Left lung (tissue), 10 donors: ENCODE measurements around the gene INSYN2B. TPM values are rescaled to one million over a fixed set of nuclear protein-coding genes. Genes with fewer than 3 reads are reported as not detected.
"Not testable (repeated sequence)": the region's sequence is repeated elsewhere in the genome, so short reads cannot be mapped to it uniquely, and the experiment has no call there.

Experiments used
- ATAC-seq: fragments of 200-7000 bp; cut with Tn5 transposase; one replicate; pipeline ENCODE4 v1.9.1; 2020; ENCODE audit warnings: moderate library complexity
- DNase-seq, 4 donors: peaks; one replicate each; pipeline ENCODE4 v3.0.0-alpha.2; 2013 to 2020
- H3K27ac ChIP-seq, 2 donors: fragments of 200-600 bp; sonication (generic) in 1 of 2; one replicate each; pipeline versions ENCODE4 v1.5.0 to v1.8.0; 2020 to 2021
- H3K27me3 ChIP-seq, 2 donors: fragments of 200-600 bp; sonication (generic) in 1 of 2; one replicate each; pipeline versions ENCODE4 v1.5.0 to v1.8.0; 2020 to 2021
- H3K36me3 ChIP-seq, 2 donors: fragments of 200-600 bp; sonication (generic) in 1 of 2; one replicate each; pipeline versions ENCODE4 v1.5.0 to v1.8.0; 2020 to 2021
- H3K4me1 ChIP-seq, 2 donors: fragments of 200-600 bp; one replicate each; pipeline ENCODE4 v1.8.0; 2021
- H3K4me3 ChIP-seq, 2 donors: fragments of 200-600 bp; sonication (generic) in 1 of 2; one replicate each; pipeline versions ENCODE4 v1.5.0 to v1.8.0; 2020 to 2021; ENCODE audit warnings: mild to moderate bottlenecking in 1 of 2
- H3K9me3 ChIP-seq, 2 donors: fragments of 200-600 bp; sonication (generic) in 1 of 2; one replicate each; pipeline versions ENCODE4 v1.5.0 to v1.8.0; 2020 to 2021
- CTCF ChIP-seq, 2 donors: fragments of 200-600 bp; sonication (generic) in 1 of 2; IDR thresholded peaks; one replicate each; pipeline versions ENCODE4 v1.5.0 to v1.8.0; 2021; ENCODE audit warnings: antibody characterized with exemption in 2 of 2
- intact Hi-C, 2 donors: fragments of 100-400 bp; cut with DNase I; formaldehyde crosslinking; loops; one replicate each; pipeline versions ENCODE4 v1.11.2 to v1.14.2; 2022
- polyA plus RNA-seq, 6 donors: library from polyadenylated mRNA; unstranded; fragments of 120-200 nt; gene quantifications; one replicate each; pipeline ENCODE4 v1.2.1, GENCODE V29; 2013; ENCODE audit not compliant: insufficient read length in 6 of 6
- total RNA-seq, 2 donors: library from RNA; stranded (reverse); fragmentation: NEBNext Ultra II Directional; extraction: Animal tissue kit (Norgen Biotek cat#: 25700); gene quantifications; one replicate each; pipeline ENCODE4 v1.2.1, GENCODE V29; 2021
- donor health status: DM: no; HTN: yes; CAD: no.
- donor health status: DM: no; HTN: no; CAD: no.

The INSYN2B gene
- total and polyA plus RNA-seq, 8 donors: 0.10 to 7.0 (median 4.2) TPM

DNA sequence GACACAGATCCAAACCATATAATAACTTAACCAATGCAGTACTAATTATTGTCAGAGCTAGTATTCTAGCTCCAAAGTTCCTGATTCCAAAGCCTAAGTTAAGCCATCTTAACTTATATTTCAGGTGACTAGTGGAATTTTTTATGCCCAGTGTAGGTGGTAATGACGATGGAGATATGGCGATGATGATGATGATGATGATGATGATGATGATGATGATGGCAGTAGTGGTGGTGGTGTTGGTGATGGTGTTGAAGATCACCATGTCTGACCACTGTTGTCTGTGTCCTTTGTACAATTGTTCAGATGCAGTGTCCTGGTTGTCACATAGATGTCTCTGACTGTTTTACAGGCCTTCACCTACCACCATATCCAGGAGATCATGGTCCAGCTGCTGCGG is 139.9 kb downstream of the INSYN2B start:
- Histone ChIP-seq H3K27ac (no peak overlapping the region), H3K36me3 (peaks cover 0 to 21% of the 10 kb centered on the region in 2 donors), H3K27me3 (no peaks in the 10 kb centered on the region), H3K9me3 (no peaks in the 10 kb centered on the region), H3K4me3 (no peak overlapping the region), H3K4me1 (no peaks in the 10 kb centered on the region)
- no peak for ATAC-seq
- DNase-seq: no peak
- no peak for TF ChIP-seq CTCF (IDR thresholded peaks at IDR 0.05)
- intact Hi-C loops: no loop called here

GRCh38 chr5:169838688-169839087 is 141.6 kb downstream of the INSYN2B start:
- no peak for TF ChIP-seq CTCF (IDR thresholded peaks at IDR 0.05)
- ATAC-seq: no peak

DNA sequence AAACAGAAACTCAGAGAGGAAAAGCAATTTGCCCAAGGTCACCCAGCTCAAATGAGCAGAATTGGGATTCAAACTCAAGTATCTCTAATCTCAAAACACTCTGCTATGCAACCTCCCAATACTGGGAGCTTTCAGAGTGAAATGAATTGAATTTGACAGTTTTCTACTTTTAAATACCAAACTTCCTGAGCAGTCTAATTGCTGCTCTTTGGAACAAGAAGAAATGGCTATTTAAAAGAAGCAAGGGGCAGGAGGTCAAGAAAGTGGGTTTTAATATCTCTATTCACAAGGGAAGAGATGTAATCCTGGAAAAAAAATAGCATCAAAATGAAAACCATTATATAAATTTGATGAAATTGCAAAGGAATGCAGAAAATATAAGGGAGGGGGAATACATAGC is 142.6 kb downstream of the INSYN2B start:
- DNase-seq: no peak
- no peaks in the 10 kb centered on the region for H3K27me3 ChIP-seq
- no peaks in the 10 kb centered on the region for H3K9me3 ChIP-seq
- no peak overlapping the region for H3K27ac ChIP-seq
- ATAC-seq: no peak
- H3K36me3 ChIP-seq: peaks cover 0 to 17% of the 10 kb centered on the region in 2 donors
- intact Hi-C loops: no loop called here
- no peak for TF ChIP-seq CTCF (IDR thresholded peaks at IDR 0.05)
- no peak overlapping the region for H3K4me3 ChIP-seq
- no peaks in the 10 kb centered on the region for H3K4me1 ChIP-seq

More at GRCh38 chr5:169838688-169839087, 141.6 kb downstream of the INSYN2B start:
- H3K4me3 ChIP-seq: no peak overlapping the region
- no peak overlapping the region for H3K27ac ChIP-seq
- H3K4me1 ChIP-seq: no peaks in the 10 kb centered on the region
- no peaks in the 10 kb centered on the region for H3K9me3 ChIP-seq
- no peak for DNase-seq
- H3K27me3 ChIP-seq: no peaks in the 10 kb centered on the region
- intact Hi-C loops: no loop called here
- H3K36me3 ChIP-seq: peaks cover 0 to 21% of the 10 kb centered on the region in 2 donors

- ATAC-seq (no peak), DNase-seq (no peak)
- Histone ChIP-seq H3K27ac (no peak overlapping the region), H3K27me3 (no peaks in the 10 kb centered on the region), H3K36me3 (peaks cover 0 to 11% of the 10 kb centered on the region in 2 donors), H3K9me3 (no peaks in the 10 kb centered on the region), H3K4me3 (no peak overlapping the region), H3K4me1 (peaks cover 0 to under 1% of the 10 kb centered on the region in 2 donors)
- TF ChIP-seq CTCF (IDR thresholded peaks at IDR 0.05): no peak
- intact Hi-C loops: no loop called here
Observed at GRCh38 chr5:169836835-169837536, 143.3 kb downstream of the INSYN2B start.

- H3K36me3 ChIP-seq, H3K9me3 ChIP-seq, H3K4me1 ChIP-seq, intact Hi-C loops, DNase-seq, H3K27me3 ChIP-seq, ATAC-seq, H3K4me3 ChIP-seq: not testable (repeated sequence)
- peak overlapping the region in 1 of 2 donors; percentile 55 for H3K27ac ChIP-seq
Observed at GRCh38 chr5:169834540-169834939, 145.8 kb downstream of the INSYN2B start.

GRCh38 chr5:169833681-169834292 is 146.5 kb downstream of the INSYN2B start:
- H3K9me3 ChIP-seq, intact Hi-C loops, H3K27me3 ChIP-seq, H3K36me3 ChIP-seq, DNase-seq, H3K4me3 ChIP-seq, H3K4me1 ChIP-seq, ATAC-seq: not testable (repeated sequence)
- H3K27ac ChIP-seq: peak overlapping the region in 1 of 2 donors; percentile 42
